A549 (cell line): ENCODE measurements around the gene MAP7D2. TPM values are rescaled to one million over a fixed set of nuclear protein-coding genes. Genes with fewer than 3 reads are reported as not detected.

Experiments used
- ATAC-seq, 2 experiments: fragments of 200-7000 bp in 1 of 2; fragments of >200 bp in 1 of 2; cut with Nextera tagmentation in 1 of 2; cut with Tn5 transposase in 1 of 2; 3 replicates each; pipeline versions ENCODE4 v1.8.0 to v1.9.1; 2018 to 2020; ENCODE audit warnings: mild to moderate bottlenecking in 1 of 2, moderate library complexity in 1 of 2
- CTCF ChIA-PET: fragments of 300-600 bp; sonication (Branson Sonifier 250); formaldehyde crosslinking; extraction: SDS; loops from one replicate; lab custom pipeline; 2021; ENCODE audit warnings: antibody characterized with exemption, inconsistent platforms; lab: Yijun Ruan, JAX
- POLR2A ChIA-PET: fragments of 350-600 bp; formaldehyde crosslinking; extraction: SDS; loops from one replicate; lab custom pipeline; 2021; ENCODE audit warnings: antibody characterized with exemption, inconsistent platforms; lab: Yijun Ruan, JAX
- DNase-seq, 2 experiments: peaks; one replicate each; pipeline versions ENCODE4 v3.0.0 to v3.0.0-alpha.2; 2011 to 2016; ENCODE audit warnings: low read depth in 1 of 2, low spot score in 1 of 2
- FAIRE-seq: peaks from 2 replicates; lab custom pipeline; 2011; peaks lifted over from hg19 to GRCh38; lab: Jason Lieb, UNC
- H3K27ac ChIP-seq, 2 experiments: fragments of >200 bp; sonication (Bioruptor Twin); formaldehyde crosslinking; 3 replicates each; pipeline ENCODE4 v1.5.1; 2016 to 2017
- H3K4me1 ChIP-seq: fragments of >200 bp; sonication (Bioruptor Twin); formaldehyde crosslinking; 3 replicates; pipeline ENCODE4 v1.6.1; 2016
- H3K4me2 ChIP-seq: fragments of >200 bp; sonication (Bioruptor Twin); formaldehyde crosslinking; 3 replicates; pipeline ENCODE4 v1.6.1; 2016
- H3K4me3 ChIP-seq: fragments of >200 bp; sonication (Bioruptor Twin); formaldehyde crosslinking; 3 replicates; pipeline ENCODE4 v1.5.1; 2016
- H3K9me3 ChIP-seq: fragments of >200 bp; sonication (Bioruptor Twin); formaldehyde crosslinking; 3 replicates; pipeline ENCODE4 v1.6.1; 2016
- BHLHE40 ChIP-seq: IDR thresholded peaks from 2 replicates; pipeline ENCODE4 v1.6.1; 2012; ENCODE audit warnings: low read depth, low read length, inconsistent platforms
- CBX2 ChIP-seq: fragments of 200-600 bp; sonication (generic); IDR thresholded peaks from 2 replicates; pipeline ENCODE4 v1.6.1; 2016; ENCODE audit warnings: low read depth, mild to moderate bottlenecking, borderline replicate concordance
- EHMT2 ChIP-seq: fragments of 200-600 bp; sonication (generic); IDR thresholded peaks from 2 replicates; pipeline ENCODE4 v1.6.1; 2016; ENCODE audit warnings: antibody characterized with exemption, low read depth, mild to moderate bottlenecking, moderate library complexity
- ESRRA ChIP-seq: fragments of 150-350 bp; IDR thresholded peaks from 2 replicates; pipeline ENCODE4 v1.6.1; 2014; ENCODE audit warnings: mild to moderate bottlenecking, low read length, borderline replicate concordance
- FOSL2 ChIP-seq, 2 experiments: fragments of 450-650 bp in 1 of 2; fragments of >200 bp in 1 of 2; sonication (Bioruptor Twin) in 1 of 2; formaldehyde crosslinking; IDR thresholded peaks; 2 replicates each; pipeline versions ENCODE4 v1.5.0 to v1.6.1; 2016 to 2020; ENCODE audit warnings: mild to moderate bottlenecking in 1 of 2, moderate library complexity in 1 of 2
- HDAC2 ChIP-seq: fragments of 200-600 bp; sonication (generic); IDR thresholded peaks from 2 replicates; pipeline ENCODE4 v1.6.1; 2016
- JUNB ChIP-seq: fragments of >200 bp; sonication (Bioruptor Twin); formaldehyde crosslinking; IDR thresholded peaks from 2 replicates; pipeline ENCODE4 v1.6.1; 2016
- KDM1A ChIP-seq: fragments of 200-600 bp; sonication (generic); IDR thresholded peaks from 2 replicates; pipeline ENCODE4 v1.6.1; 2016; ENCODE audit warnings: low read depth, mild to moderate bottlenecking
- MAFK ChIP-seq: fragments of 450-650 bp; IDR thresholded peaks from 2 replicates; pipeline ENCODE4 v1.6.1; 2014; ENCODE audit not compliant: partially characterized antibody
- NPAS2 ChIP-seq: fragments of 250-450 bp; sonication (Bioruptor Pico); IDR thresholded peaks from 2 replicates; pipeline ENCODE4 v1.8.0; 2022; ENCODE audit warnings: mild to moderate bottlenecking, moderate library complexity, borderline replicate concordance
- PHF8 ChIP-seq: fragments of 200-600 bp; sonication (generic); IDR thresholded peaks from 2 replicates; pipeline ENCODE4 v1.6.1; 2016; ENCODE audit warnings: low read depth, mild to moderate bottlenecking, antibody characterized with exemption, moderate library complexity, borderline replicate concordance
- RARB ChIP-seq: fragments of 250-450 bp; sonication (Bioruptor Pico); IDR thresholded peaks from 2 replicates; pipeline ENCODE4 v1.8.0; 2021; ENCODE audit warnings: mild to moderate bottlenecking, moderate library complexity
- SREBF2 ChIP-seq: fragments of 450-650 bp; IDR thresholded peaks from 2 replicates; pipeline ENCODE4 v1.6.1; 2014; ENCODE audit warnings: mild to moderate bottlenecking, moderate library complexity
- TP53 ChIP-seq: fragments of 250-450 bp; sonication (Bioruptor Pico); IDR thresholded peaks from 2 replicates; pipeline ENCODE4 v1.5.0; 2021; ENCODE audit warnings: mild to moderate bottlenecking, moderate library complexity
- ZFP36 ChIP-seq: fragments of 450-650 bp; IDR thresholded peaks from 2 replicates; pipeline ENCODE4 v1.6.1; 2014; ENCODE audit warnings: borderline replicate concordance; ENCODE audit not compliant: partially characterized antibody
- ZNF302 ChIP-seq: fragments of 250-450 bp; sonication (Bioruptor Pico); IDR thresholded peaks from 2 replicates; pipeline ENCODE4 v1.9.0; 2021; ENCODE audit warnings: inconsistent platforms, mild to moderate bottlenecking, moderate library complexity
- WGBS: methylation state at CpG from one replicate; pipeline ENCODE4 v1.1.6; 2017; ENCODE audit errors: missing lambda C conversion rate; 5-methylcytosine and 5-hydroxymethylcytosine counted together
- polyA plus RNA-seq, 4 experiments: library from polyadenylated mRNA; depleted of rRNA in 3 of 4; stranded (reverse); fragments of >200 nt; fragmentation: RNase III in 1 of 4; extraction: RNeasy Plus Mini Kit Qiagen cat#74134 plus additional on column Dnase treatment in 1 of 4; gene quantifications; 2 replicates in 3 of 4; 3 replicates in 1 of 4; pipeline ENCODE4 v1.2.3, GENCODE V29; 2011 to 2017
- TF ChIP-seq, protein P1 (sequence below): fragments of >200 bp; sonication (Bioruptor Twin); formaldehyde crosslinking; IDR thresholded peaks from 3 replicates; pipeline ENCODE4 v1.5.1; 2016
- TF ChIP-seq, protein P2 (sequence below): fragments of 250-450 bp; sonication (Bioruptor Pico); IDR thresholded peaks from 2 replicates; pipeline ENCODE4 v1.5.0; 2020; ENCODE audit warnings: low read depth, mild to moderate bottlenecking, moderate library complexity
- TF ChIP-seq, protein P3 (sequence below): fragments of >200 bp; sonication (Bioruptor Twin); formaldehyde crosslinking; IDR thresholded peaks from 3 replicates; pipeline ENCODE4 v1.6.1; 2016
- TF ChIP-seq, protein P4 (sequence below): fragments of >200 bp; sonication (Bioruptor Twin); formaldehyde crosslinking; IDR thresholded peaks from 2 replicates; pipeline ENCODE4 v1.6.1; 2016
- TF ChIP-seq, protein P5 (sequence below): fragments of 200-600 bp; sonication (generic); IDR thresholded peaks from 2 replicates; pipeline ENCODE4 v1.6.1; 2016; ENCODE audit warnings: antibody characterized with exemption, mild to moderate bottlenecking, moderate library complexity

The MAP7D2 gene
- polyA plus RNA-seq, 2 of the 4 experiments (the other 2 are of a cell fraction), result 9.4 to 11.6 TPM

DNA sequence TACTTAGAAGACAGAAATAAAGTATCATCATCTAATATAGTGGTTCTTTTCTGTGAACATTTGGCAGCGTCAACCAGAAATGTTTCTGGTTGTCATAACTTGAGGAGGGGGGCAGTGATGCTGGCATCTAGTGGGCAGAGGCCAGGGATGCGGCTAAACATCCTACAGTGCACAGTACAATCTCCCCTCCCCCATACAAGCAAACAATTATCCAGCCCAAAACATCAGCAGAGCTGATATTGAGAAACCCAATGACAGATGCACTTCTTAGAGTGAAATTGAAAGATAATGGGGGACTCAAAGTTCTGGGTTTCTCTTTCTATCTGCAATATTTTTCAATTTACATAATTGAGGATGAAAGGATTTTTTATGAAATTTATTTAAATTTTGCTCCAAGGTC is 26.9 kb upstream of the MAP7D2 start:
- no peak overlapping the region for H3K4me3 ChIP-seq
- no peak for FAIRE-seq
- no peak overlapping the region for H3K4me2 ChIP-seq
- H3K9me3 ChIP-seq, result no peaks in the 10 kb centered on the region
- TF ChIP-seq, protein P1, sequence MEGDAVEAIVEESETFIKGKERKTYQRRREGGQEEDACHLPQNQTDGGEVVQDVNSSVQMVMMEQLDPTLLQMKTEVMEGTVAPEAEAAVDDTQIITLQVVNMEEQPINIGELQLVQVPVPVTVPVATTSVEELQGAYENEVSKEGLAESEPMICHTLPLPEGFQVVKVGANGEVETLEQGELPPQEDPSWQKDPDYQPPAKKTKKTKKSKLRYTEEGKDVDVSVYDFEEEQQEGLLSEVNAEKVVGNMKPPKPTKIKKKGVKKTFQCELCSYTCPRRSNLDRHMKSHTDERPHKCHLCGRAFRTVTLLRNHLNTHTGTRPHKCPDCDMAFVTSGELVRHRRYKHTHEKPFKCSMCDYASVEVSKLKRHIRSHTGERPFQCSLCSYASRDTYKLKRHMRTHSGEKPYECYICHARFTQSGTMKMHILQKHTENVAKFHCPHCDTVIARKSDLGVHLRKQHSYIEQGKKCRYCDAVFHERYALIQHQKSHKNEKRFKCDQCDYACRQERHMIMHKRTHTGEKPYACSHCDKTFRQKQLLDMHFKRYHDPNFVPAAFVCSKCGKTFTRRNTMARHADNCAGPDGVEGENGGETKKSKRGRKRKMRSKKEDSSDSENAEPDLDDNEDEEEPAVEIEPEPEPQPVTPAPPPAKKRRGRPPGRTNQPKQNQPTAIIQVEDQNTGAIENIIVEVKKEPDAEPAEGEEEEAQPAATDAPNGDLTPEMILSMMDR, result no peak
- no peak for TF ChIP-seq RARB (CRISPR knock-in tag)
- TF ChIP-seq ZNF302, result no peak
- TF ChIP-seq ZFP36, result no peak
- no peak for TF ChIP-seq HDAC2
- TF ChIP-seq, protein P2, sequence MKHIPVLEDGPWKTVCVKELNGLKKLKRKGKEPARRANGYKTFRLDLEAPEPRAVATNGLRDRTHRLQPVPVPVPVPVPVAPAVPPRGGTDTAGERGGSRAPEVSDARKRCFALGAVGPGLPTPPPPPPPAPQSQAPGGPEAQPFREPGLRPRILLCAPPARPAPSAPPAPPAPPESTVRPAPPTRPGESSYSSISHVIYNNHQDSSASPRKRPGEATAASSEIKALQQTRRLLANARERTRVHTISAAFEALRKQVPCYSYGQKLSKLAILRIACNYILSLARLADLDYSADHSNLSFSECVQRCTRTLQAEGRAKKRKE, result no peak
- no peak for TF ChIP-seq FOSL2 (IDR thresholded peaks at IDR 0.05)
- TF ChIP-seq FOSL2 (CRISPR knock-in tag; IDR thresholded peaks at IDR 0.05), result no peak
- TF ChIP-seq CBX2, result no peak
- TF ChIP-seq, protein P3, sequence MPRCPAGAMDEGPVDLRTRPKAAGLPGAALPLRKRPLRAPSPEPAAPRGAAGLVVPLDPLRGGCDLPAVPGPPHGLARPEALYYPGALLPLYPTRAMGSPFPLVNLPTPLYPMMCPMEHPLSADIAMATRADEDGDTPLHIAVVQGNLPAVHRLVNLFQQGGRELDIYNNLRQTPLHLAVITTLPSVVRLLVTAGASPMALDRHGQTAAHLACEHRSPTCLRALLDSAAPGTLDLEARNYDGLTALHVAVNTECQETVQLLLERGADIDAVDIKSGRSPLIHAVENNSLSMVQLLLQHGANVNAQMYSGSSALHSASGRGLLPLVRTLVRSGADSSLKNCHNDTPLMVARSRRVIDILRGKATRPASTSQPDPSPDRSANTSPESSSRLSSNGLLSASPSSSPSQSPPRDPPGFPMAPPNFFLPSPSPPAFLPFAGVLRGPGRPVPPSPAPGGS, result no peak
- no peak for TF ChIP-seq ESRRA
- TF ChIP-seq, protein P4, sequence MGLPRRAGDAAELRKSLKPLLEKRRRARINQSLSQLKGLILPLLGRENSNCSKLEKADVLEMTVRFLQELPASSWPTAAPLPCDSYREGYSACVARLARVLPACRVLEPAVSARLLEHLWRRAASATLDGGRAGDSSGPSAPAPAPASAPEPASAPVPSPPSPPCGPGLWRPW, result no peak
- no peak for TF ChIP-seq KDM1A
- TF ChIP-seq SREBF2, result no peak
- no peak for TF ChIP-seq PHF8
- no peak for TF ChIP-seq NPAS2 (CRISPR knock-in tag)
- TF ChIP-seq, protein P5, sequence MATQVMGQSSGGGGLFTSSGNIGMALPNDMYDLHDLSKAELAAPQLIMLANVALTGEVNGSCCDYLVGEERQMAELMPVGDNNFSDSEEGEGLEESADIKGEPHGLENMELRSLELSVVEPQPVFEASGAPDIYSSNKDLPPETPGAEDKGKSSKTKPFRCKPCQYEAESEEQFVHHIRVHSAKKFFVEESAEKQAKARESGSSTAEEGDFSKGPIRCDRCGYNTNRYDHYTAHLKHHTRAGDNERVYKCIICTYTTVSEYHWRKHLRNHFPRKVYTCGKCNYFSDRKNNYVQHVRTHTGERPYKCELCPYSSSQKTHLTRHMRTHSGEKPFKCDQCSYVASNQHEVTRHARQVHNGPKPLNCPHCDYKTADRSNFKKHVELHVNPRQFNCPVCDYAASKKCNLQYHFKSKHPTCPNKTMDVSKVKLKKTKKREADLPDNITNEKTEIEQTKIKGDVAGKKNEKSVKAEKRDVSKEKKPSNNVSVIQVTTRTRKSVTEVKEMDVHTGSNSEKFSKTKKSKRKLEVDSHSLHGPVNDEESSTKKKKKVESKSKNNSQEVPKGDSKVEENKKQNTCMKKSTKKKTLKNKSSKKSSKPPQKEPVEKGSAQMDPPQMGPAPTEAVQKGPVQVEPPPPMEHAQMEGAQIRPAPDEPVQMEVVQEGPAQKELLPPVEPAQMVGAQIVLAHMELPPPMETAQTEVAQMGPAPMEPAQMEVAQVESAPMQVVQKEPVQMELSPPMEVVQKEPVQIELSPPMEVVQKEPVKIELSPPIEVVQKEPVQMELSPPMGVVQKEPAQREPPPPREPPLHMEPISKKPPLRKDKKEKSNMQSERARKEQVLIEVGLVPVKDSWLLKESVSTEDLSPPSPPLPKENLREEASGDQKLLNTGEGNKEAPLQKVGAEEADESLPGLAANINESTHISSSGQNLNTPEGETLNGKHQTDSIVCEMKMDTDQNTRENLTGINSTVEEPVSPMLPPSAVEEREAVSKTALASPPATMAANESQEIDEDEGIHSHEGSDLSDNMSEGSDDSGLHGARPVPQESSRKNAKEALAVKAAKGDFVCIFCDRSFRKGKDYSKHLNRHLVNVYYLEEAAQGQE, result no peak
- no peak for TF ChIP-seq BHLHE40
- H3K4me1 ChIP-seq, result peaks cover 28% of the 10 kb centered on the region
- no peak for ATAC-seq
- WGBS, result 60% methylated on average over 2 of the region's 2 CpGs
- no peak overlapping the region for H3K27ac ChIP-seq
- CTCF ChIA-PET, result no interaction called here
- POLR2A ChIA-PET, result no interaction called here
- peak in 1 of 2 experiments; percentile 24 for DNase-seq

DNA sequence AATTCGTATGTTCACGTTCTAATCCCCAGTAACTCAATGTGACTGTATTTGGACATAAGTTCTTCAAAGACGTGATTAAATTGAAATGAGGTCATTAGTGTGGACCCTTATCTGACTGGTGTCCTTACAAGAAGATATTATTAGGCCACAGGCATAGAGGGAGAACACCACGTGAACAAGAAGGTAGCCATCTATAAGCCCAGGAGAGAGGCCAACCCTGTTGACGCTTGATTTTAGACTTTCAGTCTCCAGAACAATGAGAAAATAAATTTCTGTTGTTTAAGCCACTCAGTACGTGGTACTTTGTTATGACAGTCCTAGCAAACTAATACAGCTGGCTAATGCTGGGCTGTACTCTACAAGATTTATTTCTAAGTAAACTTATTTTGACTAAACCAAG is 26.4 kb upstream of the MAP7D2 start:
- no peak overlapping the region for H3K4me3 ChIP-seq
- ChIA-PET POLR2A (no interaction called here), CTCF (no interaction called here)
- no peak overlapping the region for H3K27ac ChIP-seq
- TF ChIP-seq TP53 (no peak), JUNB (no peak), PHF8 (no peak), EHMT2 (no peak), MAFK (no peak)
- TF ChIP-seq, protein P5, result no peak
- ATAC-seq (no peak), FAIRE-seq (no peak), DNase-seq (no peak)
- H3K9me3 ChIP-seq, result no peaks in the 10 kb centered on the region
- WGBS, result 83% methylated on average over 6 of the region's 6 CpGs
- H3K4me2 ChIP-seq, result peak overlapping the region; percentile 79; the same call in 1 of the 3 replicates
- peaks cover 29% of the 10 kb centered on the region for H3K4me1 ChIP-seq
